ENCODE measurements around the gene ZBTB38. TPM values are rescaled to one million over a fixed set of nuclear protein-coding genes. Genes with fewer than 3 reads are reported as not detected.

Gene ZBTB38
- polyA plus RNA-seq, 1 donor = 60.5 TPM

- DNase-seq = no peak
Observed at GRCh38 chr3:141362736-141363135, 5.6 kb upstream of the ZBTB38 start.

GRCh38 chr3:141365201-141365600, 3.1 kb upstream of the ZBTB38 start:
- DNase-seq = no peak

- DNase-seq = no peak
Observed at GRCh38 chr3:141366285-141367037, 1.8 kb upstream of the ZBTB38 start.

DNA sequence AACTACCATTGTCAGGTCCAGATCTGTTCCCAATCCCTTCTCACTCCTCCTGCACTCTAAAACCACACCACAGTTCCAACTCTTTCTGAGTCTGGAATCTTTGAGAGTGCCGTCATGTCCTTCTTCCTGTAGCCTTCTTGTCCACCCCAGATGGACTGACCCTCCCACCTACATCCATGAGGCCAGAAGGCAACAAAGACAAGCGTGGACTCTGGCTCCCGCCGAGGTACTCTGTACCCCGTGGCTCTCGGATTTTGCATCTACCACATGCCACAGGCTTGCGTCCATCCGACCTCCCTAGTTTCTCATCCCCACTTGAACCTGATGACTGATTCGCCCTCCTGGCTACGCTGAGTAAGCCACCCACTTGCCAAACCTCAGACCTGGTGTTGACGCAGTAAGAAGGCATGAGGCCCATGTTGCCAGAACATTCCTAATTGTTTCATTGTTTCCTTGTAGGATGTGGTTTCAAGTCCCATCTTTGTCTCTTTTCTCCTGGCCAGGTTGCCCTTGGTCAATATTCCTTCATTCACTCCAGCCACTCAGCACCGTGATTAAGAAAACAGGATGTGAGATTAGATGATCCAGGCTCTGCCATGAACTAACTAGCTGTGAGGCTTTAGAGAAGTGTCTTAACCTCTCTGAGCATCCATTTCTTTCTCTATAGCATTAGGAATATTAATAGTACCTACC, 1.1 kb upstream of the ZBTB38 start:
- no peak for DNase-seq

- DNase-seq = no peak
Observed at GRCh38 chr3:141368925-141369794, 856 bp downstream of the ZBTB38 start.

- DNase-seq = peak; percentile 85
Observed at GRCh38 chr3:141370065-141370533, 1.8 kb downstream of the ZBTB38 start.

- DNase-seq = no peak
Observed at GRCh38 chr3:141371882-141372281, 3.6 kb downstream of the ZBTB38 start.

GRCh38 chr3:141372656-141373055, 4.4 kb downstream of the ZBTB38 start:
- DNase-seq = no peak

DNA sequence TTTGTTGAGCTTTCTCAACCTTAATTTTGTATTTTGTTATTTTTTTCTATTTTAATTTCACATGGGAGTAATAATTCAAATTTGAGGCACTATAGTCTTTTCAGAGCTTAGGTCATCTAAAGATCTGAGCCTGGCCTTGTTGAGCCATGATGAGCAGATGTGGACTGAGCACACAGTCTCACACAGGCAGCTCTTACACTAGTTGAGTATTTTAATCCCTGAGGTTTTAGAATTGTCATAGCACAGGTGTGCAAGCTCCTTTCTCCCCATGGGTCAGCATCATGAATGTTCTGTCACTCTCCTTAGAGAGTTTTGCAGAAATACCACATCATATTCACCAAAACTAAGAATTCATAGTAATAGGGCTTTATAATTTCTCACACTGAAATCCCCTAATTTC, 4.9 kb downstream of the ZBTB38 start:
- no peak for DNase-seq

DNA sequence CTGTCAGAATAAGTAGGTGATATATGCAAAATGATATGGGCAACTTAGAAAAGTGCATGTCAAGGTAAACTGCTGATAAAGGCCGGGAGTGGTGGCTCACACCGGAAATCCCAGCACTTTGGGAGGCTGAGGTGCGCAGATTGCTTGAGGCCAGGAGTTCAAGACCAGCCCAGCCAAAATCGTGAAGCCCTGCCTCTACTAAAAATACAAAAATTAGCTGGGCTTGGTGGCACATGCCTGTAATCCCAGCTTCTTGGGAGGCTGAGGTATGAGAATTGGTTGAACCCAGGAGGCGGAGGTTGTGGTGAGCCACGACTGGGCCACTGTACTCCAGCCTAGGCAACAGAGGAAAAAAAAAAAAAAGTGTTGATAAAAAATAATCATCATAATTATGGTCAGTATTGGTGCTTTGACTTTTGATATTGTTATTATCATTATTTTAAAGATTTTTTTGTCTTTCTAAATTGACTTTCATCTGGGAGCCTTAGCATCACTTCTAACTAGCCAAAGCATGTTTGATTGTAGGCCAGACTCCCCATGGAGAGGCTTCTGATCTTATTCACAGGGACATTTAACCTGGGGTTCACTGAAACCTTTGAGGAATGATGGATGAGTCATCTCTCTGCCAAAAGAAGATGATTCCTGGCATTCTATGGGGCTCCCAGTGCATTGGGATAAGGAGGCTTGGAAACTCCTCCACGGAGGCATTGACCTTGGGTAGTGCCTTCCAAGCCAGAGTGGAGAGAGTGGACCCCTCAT, 5.6 kb downstream of the ZBTB38 start:
- DNase-seq = no peak

- no peak for DNase-seq
Observed at GRCh38 chr3:141375381-141376301, 7.3 kb downstream of the ZBTB38 start.

GRCh38 chr3:141377377-141377776, 9.1 kb downstream of the ZBTB38 start:
- no peak for DNase-seq

DNA sequence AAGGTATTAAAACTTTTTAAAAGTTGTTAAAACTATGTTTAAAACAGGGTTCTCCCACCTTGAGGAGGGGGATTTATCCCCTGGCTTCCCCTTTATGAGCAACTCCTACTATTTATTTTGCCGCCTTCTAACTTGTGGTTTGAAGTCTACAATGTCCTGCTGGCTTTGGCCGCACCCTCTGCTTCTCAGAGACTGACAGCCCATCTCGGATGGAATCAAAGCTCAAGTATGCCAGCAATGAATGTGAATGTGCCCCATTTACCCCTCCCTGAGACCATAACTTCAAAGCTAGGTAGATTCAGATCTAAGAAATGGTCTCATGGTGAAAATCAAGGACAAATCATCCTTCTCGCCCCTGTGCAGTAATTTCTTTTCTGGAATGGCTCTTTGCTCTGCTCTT, 10.3 kb downstream of the ZBTB38 start:
- DNase-seq = no peak

DNA sequence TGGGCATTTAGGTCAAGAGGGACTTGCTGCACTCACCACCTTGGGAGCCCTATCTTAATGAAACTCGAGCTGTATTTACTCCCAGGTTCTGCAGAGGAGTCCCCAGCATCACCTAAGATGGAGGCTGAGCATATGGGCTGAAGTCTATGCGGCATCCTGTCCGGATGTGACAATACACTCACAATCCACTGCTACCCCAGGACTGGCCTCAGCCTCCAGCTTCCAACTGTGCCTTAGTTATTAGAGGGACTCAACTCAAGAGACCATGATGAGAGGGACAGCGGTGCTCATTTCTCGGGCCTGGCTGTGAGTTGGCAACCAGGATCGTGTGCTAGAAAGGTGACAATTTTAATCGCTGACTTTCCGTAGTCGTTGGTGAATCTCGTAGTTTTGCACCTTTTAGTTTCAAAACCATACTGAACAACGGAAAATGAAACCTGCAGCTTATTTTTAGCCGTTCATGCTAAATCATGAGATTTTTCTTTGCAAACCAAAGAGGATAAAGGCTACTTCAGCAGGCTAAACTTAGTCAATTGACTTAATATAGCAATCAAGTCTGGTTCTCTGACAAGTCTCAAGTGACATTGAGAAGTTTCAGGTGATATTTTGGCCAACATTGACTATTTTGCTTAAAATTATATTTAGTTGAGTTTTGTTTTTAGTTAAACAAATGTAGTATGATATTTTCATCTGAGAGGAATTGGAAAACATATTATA, 11.1 kb downstream of the ZBTB38 start:
- DNase-seq = no peak

DNA sequence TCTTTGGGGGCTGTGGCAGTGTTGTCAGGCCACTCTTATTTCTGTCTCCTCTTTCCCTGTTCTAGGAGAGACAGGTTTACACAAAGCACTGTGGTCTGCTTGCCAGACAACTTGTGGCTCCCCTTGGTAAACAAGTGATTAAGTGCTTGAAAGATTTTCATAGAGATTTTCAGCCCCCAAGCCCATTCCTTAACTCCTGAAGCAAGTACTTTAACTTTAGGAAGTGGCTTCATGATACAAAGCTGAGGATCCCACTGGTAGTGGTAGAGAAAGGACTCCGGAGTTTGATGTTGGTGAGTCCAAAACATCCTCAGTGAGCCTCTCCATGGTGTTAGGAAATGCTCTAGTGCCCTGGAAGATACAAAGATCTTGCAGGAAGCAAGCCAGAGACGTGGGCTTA, 12.0 kb downstream of the ZBTB38 start:
- no peak for DNase-seq

GRCh38 chr3:141380987-141381386, 12.7 kb downstream of the ZBTB38 start:
- DNase-seq = no peak

GRCh38 chr3:141382571-141382970, 14.3 kb downstream of the ZBTB38 start:
- DNase-seq = no peak

DNA sequence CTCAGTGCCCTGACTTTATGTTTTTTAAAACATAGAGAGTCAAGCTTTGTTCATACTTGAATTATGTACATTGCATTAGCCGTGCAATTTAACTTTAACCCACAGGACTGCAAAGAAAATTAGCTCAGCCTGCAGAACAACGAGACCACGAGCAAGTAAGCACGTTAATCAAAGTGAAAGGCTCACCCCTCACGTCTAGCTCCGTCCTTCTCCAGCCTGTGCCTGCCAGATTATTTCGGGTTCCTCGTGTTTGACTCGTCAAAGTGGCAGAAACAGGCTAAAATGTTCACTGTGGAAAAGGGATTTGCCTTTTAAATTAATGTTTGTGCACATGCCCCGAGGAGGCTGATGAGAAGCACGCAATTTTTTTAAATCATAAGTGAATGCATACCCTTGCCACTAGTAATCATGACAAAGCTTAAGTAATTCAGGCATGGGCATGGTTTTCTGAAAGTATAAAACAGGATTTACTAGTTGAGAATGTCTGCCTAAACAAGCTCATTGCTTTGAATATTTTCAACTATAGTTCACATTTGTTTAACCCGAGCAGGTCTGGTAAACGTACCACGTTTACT, 15.3 kb downstream of the ZBTB38 start:
- no peak for DNase-seq

DNA sequence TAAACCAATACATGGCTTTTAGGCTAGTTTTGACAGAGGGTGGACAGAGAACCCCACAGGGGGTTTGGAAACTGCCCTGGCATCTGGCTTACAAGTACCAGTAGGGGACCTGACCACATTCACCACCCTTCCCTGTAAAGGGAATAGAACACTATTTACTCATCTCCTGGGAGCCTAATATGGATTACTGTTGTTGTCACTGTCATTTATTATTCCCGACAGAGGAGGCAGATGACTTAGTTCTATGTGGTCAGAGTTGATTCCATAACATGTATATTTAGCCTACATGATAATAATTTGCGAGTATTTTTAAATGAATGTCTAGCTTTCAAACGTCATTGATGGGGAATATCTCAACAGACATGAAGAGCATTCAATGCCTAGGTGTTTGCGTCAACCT, 15.9 kb downstream of the ZBTB38 start:
- no peak for DNase-seq

DNA sequence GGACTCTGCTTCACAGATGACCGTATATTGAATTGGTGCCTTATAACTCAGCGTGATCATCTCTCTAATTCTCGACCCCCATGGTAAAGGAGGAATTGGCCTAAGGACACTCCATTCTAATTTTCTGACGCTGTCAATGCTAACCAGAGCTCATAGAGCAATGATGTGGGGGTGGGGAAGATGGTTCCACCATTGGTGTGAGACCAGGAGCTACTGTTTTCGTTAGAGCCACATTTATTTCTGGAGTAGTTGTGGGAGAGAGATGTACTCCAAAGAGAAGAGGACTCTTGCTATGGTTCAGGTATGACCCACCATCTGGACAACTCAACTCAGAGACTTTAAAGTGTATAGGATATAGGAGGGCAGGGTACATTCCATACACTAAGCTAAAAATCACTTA, 16.3 kb downstream of the ZBTB38 start:
- DNase-seq = no peak
